ENCODE measurements around the gene KDF1.

Gene KDF1

DNA sequence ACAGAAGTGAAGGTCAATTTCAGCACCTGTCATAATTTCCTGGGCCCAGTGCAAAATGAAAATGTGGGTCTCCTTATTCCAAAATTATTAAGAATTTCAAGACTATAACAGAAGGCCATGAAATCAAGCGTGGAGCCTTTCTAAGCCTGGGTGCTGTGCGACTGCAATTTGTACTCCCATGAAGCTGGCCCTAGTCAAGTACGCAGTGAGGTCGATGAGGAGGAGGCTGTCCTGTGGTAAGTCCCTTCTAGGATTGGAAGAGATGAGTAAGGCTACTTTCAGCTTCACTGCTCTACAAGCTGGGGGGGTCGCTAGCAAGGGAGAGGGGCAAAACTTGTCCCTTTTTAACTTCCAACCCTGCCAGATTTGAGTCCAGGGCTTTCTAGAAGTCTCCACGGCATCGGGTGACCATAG is 39.1 kb downstream of the KDF1 start:
- H3K4me3 Mint-ChIP-seq, result peak overlapping the region; percentile 97
- H3K9me3 Mint-ChIP-seq, result no peaks in the 10 kb centered on the region
- no peaks in the 10 kb centered on the region for H3K27me3 Mint-ChIP-seq
- H3K27ac Mint-ChIP-seq, result peak overlapping the region; percentile 98
- peaks cover 12% of the 10 kb centered on the region for H3K36me3 Mint-ChIP-seq
- H3K4me1 Mint-ChIP-seq, result peaks cover 34% of the 10 kb centered on the region

DNA sequence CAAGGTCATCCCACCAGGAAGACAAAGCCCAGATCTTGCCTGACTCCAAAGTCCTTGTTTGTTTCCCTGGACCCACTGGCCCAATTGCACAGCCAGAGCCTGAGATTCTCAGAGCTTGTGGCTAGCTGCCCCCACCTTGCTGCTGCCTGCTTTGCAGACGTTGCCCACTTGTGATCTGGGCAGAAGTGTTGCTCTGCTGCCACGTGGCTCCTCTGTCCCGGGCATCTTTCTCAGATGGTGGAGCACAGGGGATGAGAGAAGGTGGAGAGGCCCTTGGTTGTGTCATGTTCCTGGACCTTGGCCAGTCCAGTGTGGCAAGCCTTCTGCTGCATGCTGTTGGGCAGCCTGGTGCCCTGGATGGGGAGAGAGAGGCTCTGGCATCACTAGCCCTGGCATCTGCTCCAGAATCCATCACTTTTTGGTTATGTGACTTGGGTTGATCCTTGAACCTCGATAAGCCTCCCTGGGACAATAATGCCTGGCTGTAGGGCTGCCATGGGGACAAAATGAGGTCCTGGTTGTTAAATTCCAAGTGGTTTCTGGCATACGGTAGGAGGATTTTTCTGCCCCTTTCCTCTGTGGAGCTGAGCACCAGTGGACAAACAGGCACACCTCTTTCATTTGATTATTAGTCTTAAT is 44.9 kb downstream of the KDF1 start:
- no peak overlapping the region for H3K4me3 Mint-ChIP-seq
- H3K27ac Mint-ChIP-seq, result no peak overlapping the region
- no peaks in the 10 kb centered on the region for H3K27me3 Mint-ChIP-seq
- H3K36me3 Mint-ChIP-seq, result no peaks in the 10 kb centered on the region
- no peaks in the 10 kb centered on the region for H3K9me3 Mint-ChIP-seq
- H3K4me1 Mint-ChIP-seq, result peaks cover 2% of the 10 kb centered on the region

DNA sequence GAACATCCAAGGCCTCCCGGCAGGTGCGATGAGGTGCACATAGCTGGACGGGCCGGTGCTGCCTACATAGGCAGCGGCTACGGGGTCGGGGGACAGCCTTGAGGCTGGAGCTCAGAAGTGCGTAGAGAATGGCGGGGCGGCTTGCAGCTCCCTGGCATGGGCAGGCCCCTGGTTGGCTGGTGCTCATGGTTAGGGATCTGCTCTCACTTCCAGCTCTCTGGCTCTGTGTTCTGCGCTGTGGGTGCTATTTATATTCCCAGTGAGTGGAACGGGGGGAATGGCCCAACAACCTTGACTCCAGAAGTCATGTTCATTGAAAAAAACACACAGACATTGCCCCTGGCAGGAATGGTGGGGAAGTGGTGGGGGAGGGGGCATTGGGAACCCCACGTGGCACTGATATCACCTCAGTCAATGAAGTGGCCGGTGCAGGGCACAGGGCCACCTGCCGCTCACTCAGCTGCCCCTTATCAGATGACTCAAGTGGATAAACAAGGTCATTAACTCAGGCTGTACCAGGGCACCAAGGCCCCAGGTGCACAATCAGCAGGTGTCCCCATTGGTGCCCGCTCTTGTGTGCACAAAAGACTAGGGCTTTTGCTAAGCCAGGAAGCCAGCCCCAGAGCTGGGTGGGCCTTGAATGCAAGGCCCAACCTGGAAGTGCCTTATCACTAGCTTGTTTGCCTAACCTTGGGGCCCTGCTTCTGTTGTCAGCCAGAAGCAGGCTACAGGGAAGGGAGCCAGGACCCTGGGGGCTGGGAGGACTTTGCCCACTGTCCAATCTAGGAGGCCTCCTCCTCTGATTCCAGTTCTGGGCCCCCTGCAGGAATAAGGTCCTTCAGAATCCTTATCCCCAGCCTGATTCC is 46.3 kb downstream of the KDF1 start, which contains the start of gene NR0B2:
Gene NR0B2, minus strand, starts transcription at position 222 of the 866 bp plus-strand sequence. Its CDS starts 35 bp downstream, at position 187.
- Mint-ChIP-seq H3K36me3 (no peaks in the 10 kb centered on the region), H3K9me3 (no peaks in the 10 kb centered on the region), H3K27me3 (no peaks in the 10 kb centered on the region), H3K27ac (no peak within 1 kb of the TSS), H3K4me1 (no peaks in the 10 kb centered on the region), H3K4me3 (no peak within 1 kb of the TSS)

DNA sequence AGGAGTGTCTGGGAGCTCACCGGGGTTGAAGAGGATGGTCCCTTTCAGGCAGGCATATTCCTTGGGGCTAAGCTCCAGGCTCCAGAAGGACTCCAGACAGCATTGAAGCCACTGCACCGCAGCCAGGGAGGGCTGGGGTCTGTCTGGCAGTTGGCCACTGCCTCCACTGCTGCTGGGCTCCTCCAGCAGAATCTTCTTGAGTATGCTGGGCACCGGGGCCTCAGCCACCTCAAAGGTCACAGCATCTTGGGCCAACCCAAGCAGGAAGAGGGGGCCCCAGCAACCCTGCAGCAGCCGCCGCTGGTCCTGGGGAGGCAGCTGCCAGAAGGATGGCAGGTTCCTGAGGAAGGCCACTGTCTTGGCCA is 46.9 kb downstream of the KDF1 start:
- H3K27ac Mint-ChIP-seq, result no peak overlapping the region
- H3K9me3 Mint-ChIP-seq, result no peaks in the 10 kb centered on the region
- H3K27me3 Mint-ChIP-seq, result no peaks in the 10 kb centered on the region
- H3K4me1 Mint-ChIP-seq, result no peaks in the 10 kb centered on the region
- H3K4me3 Mint-ChIP-seq, result no peak overlapping the region
- H3K36me3 Mint-ChIP-seq, result no peaks in the 10 kb centered on the region

DNA sequence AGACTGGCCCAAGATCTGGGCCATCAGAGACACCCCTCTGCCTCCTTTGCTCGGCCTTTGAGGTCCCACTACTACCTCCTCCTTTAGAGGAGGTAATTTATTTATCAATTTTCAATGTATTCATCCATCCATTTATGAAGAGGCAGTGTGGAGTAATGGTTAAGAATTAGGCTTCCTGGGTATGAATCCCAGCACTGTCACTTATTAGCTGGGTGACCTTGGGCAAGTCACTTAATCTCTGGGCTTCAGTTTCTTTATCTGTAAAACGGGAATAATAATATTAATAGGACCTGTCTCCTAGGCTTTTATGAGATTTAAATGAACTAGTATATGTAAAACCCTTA is 48.1 kb downstream of the KDF1 start:
- Mint-ChIP-seq H3K4me3 (no peak overlapping the region), H3K9me3 (no peaks in the 10 kb centered on the region), H3K27me3 (no peaks in the 10 kb centered on the region), H3K36me3 (no peaks in the 10 kb centered on the region), H3K27ac (no peak overlapping the region), H3K4me1 (no peaks in the 10 kb centered on the region)

DNA sequence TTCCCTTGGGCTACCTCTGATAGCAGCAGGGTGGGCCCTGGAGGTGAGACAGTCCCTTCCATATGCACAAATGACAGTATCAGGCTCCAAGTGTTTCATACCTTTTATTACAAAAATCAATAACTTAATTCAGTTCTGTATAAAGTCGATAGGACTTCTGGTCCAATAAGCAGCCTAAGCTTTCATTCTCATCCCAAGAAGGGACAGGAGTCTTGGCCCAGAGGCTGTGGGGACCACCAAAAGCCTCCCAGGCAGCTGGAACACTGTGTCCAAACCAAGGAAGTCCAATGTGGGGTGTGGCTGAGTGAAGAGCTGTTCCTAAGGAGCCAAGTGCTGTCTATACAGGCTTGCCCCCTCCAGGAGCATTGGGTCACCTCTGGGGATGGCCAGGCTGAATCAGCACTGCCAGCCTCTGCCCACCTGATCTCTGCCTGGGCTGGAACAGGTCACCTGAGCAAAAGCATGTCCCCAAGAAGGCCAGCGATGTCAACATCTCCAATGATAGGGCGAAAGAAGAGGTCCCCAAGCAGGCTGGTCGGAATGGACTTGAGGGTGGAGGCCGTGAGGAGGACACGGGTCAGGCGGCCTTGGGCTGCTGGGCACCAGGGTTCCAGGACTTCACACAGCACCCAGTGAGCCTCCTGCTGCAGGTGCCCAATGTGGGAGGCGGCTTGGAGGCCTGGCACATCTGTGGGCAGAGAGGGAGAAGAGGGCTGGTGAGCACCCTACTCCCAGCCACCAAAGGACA is 48.7 kb downstream of the KDF1 start:
- H3K4me3 Mint-ChIP-seq, result no peak overlapping the region
- no peaks in the 10 kb centered on the region for H3K36me3 Mint-ChIP-seq
- H3K27me3 Mint-ChIP-seq, result no peaks in the 10 kb centered on the region
- H3K4me1 Mint-ChIP-seq, result no peaks in the 10 kb centered on the region
- H3K27ac Mint-ChIP-seq, result no peak overlapping the region
- no peaks in the 10 kb centered on the region for H3K9me3 Mint-ChIP-seq

DNA sequence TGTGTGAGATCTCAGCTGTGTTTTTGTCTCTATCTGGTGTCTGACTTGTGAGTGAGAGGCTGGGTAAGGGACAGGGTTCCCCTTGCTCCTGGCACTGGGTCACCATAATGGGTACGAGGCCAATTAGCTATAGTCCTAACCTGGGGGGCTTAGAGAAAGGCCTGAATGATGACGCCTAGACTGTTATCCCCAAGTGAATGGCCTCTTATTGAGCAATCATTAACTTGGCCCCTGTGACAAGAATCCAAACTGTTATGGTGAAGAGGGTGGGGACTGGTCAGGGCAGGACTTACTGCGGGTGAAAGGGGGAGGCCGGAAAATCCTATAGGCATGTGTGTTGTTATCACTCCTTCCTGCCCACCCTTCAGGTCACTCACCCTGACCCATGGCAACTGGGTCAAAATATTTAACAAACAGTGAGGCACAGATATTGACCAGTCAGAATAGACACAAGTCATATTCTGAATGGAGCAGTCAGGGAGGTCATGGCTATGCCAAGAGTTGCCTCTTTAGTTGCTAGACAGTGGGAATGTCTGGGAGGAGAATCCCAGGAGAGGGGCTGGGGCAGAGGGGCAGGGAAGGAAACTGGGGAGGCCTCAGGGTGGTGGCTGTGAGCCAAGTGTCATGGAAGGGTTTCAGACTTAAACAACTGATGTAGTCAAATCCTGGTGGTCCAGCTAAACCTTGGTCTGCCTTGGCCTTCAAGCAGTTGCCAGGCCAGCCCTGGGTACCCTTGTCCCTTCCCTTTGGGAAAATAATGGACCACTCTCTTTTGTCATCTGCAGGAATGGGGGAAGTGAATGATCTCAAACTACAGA is 49.7 kb downstream of the KDF1 start:
- Mint-ChIP-seq H3K27me3 (no peaks in the 10 kb centered on the region), H3K9me3 (no peaks in the 10 kb centered on the region), H3K27ac (no peak overlapping the region), H3K36me3 (no peaks in the 10 kb centered on the region), H3K4me3 (no peak overlapping the region), H3K4me1 (no peaks in the 10 kb centered on the region)

DNA sequence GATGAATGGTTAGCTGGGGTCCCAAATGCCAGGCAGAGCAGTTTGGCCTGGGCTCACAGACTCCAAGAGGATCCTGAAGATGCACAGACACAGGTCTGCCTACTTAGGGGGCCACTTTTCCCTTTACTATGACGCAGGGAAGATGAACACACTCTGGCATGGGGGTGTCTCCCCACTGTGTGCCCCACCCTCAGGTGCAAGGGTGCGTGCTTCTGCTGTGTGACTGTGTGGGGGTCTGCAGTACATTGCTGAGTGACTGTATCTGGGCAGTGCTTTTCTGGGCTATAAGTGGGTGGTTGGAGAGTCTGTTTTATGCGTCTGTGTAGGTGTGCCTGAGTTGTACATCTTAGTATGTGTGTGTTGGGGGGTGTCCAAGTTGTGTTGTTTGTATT is 50.3 kb downstream of the KDF1 start:
- no peak overlapping the region for H3K4me3 Mint-ChIP-seq
- H3K9me3 Mint-ChIP-seq, result no peaks in the 10 kb centered on the region
- H3K36me3 Mint-ChIP-seq, result no peaks in the 10 kb centered on the region
- H3K27ac Mint-ChIP-seq, result no peak overlapping the region
- no peaks in the 10 kb centered on the region for H3K4me1 Mint-ChIP-seq
- H3K27me3 Mint-ChIP-seq, result no peaks in the 10 kb centered on the region

DNA sequence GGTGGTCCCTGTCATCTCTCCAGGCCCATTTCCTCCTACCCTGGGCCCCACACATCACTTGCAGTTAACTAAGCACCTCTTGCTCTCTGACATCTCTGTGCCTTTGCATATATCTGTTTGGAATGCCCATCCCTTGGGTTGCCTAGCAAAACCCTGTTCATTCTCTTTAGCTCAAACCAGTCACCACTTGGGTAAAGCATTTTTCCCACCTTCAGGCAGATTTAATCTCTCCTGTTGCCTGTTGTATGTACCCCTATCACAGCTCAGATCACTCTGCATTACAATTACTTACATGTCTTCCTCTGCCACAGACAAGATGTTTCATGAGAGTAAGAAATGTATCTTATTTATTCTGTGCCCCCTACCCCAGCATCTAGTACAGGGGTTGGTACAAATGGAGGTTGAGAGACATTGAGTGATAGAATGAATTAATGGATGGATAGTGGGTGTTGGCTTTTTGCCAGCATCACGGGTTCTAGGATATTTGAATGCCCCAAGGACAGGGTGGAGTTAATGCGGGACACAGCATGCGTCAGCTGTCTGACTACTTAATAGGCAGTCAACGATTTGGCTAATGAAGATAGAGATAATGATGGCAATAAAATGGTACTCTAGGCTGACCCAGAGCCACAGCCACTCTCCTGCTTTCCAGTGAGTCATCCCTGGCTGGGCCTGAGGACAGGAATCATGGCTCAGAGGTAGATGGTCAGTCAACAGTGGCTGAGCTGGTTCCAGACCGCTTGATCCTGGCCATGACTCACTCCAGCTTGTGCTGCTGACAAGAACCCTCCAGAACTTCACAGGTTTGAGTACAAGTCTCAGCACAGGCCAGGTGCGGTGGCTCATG is 53.0 kb downstream of the KDF1 start:
- H3K27ac Mint-ChIP-seq, result no peak overlapping the region
- H3K4me3 Mint-ChIP-seq, result no peak overlapping the region
- H3K36me3 Mint-ChIP-seq, result no peaks in the 10 kb centered on the region
- H3K4me1 Mint-ChIP-seq, result peaks cover under 1% of the 10 kb centered on the region
- no peaks in the 10 kb centered on the region for H3K27me3 Mint-ChIP-seq
- no peaks in the 10 kb centered on the region for H3K9me3 Mint-ChIP-seq

DNA sequence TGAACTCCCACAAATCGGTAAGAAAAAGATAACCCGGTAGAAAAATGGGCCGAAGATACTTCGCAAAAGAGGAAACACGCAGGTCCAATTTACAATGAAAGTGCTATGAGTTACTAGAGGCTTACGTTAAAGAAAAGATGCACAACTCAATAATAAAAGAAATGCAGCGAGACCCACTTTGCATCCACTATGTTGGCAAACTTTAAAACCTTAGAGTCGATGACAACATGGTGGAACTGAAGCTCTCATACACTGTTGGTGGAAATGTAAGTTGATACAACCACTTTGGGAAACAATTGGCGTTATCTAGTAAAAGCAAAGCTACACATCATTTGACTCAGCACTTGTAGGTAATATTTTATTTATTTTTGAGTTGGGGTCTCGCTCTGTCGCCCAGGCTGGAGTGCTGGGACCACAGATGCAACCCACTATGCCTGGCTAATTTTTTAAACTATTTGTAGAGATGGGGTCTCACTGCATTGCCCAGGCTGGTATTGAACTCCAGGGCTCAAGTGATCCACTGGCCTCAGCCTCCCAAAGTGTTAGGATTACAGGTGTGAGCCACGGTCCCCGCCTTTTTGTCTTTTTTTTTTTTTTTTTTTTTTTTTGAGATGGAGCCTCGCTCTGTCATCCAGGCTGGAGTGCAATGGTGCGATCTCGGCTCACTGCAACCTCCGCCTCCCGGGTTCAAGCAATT is 59.3 kb downstream of the KDF1 start:
- Mint-ChIP-seq H3K9me3 (no peaks in the 10 kb centered on the region), H3K4me1 (peaks cover 37% of the 10 kb centered on the region), H3K27me3 (no peaks in the 10 kb centered on the region), H3K36me3 (peaks cover 5% of the 10 kb centered on the region), H3K4me3 (peak overlapping the region; percentile 97), H3K27ac (peak overlapping the region; percentile 99)

DNA sequence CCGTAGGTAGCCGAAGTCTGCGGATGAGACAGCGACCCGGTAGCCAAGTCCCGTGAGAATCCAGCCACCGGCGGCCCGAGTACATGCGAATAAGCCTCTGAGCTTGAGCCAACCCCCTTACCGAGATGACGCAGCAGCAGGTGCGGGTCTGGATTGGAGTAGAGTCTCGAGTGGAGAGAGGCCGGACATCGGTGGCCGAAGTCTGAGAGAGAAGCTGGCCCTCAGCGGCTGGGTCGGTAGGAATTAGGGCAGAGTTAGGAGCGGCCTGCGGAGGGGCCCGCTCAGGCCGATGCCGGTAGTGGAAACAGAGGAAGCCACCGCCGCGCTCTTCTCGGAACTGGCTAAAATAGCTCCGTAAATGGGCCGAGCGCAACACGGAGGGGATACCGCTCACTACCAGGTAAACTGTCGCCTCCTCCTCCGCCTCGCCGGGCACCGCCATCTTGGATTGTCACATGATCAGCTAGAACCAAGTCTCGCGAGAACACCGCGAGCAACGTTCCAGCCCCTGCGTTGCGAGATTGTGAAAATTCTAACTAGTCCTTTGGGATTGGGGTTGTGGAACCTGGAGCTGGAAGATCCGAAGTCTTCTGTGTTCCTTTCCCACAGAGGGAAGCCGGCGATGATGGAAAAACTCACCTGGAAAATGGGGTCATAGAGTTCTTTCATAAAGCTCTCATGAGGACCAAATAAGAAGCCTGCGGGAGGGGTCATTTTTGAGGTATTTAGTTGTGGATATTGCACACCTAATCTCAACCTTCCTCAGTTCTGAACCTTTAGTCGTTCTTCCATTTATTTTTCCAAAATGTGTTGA is 60.1 kb downstream of the KDF1 start, which contains the start of gene GPATCH3:
Gene GPATCH3, minus strand, starts transcription at position 467 of the 814 bp plus-strand sequence. Its CDS starts 25 bp downstream, at position 442.
- Mint-ChIP-seq H3K4me1 (peaks cover 37% of the 10 kb centered on the region), H3K36me3 (peaks cover 5% of the 10 kb centered on the region), H3K27me3 (no peaks in the 10 kb centered on the region), H3K9me3 (no peaks in the 10 kb centered on the region), H3K4me3 (peak within 1 kb of the TSS; percentile 97), H3K27ac (peak within 1 kb of the TSS; percentile 99)

Data from activated naive CD4-positive, alpha-beta T cell treated with anti-CD3 and anti-CD28 coated beads, Interleukin-2, amount 50 U/mL, for 24 hours (primary cell).